HFFc6 (cell line): Measurements from ENCODE around the gene FBXO34. TPM values are rescaled to one million over a fixed set of nuclear protein-coding genes. Genes with fewer than 3 reads are reported as not detected.

Source experiments
- DNase-seq: peaks from one replicate; pipeline ENCODE4 v3.0.0-alpha.2; 2018
- H3K27ac Mint-ChIP-seq: 2 replicates; pipeline ENCODE4 v1.8.0; 2020; ENCODE audit warnings: mild to moderate bottlenecking, mixed read lengths
- H3K27me3 Mint-ChIP-seq: 2 replicates; pipeline ENCODE4 v1.8.0; 2021; ENCODE audit warnings: mild to moderate bottlenecking, moderate library complexity, mixed read lengths; ENCODE audit not compliant: insufficient read depth
- H3K36me3 Mint-ChIP-seq: 2 replicates; pipeline ENCODE4 v1.8.0; 2021; ENCODE audit warnings: low read depth, mixed read lengths
- H3K4me1 Mint-ChIP-seq: 2 replicates; pipeline ENCODE4 v1.8.0; 2020; ENCODE audit warnings: low read depth, mixed read lengths
- H3K4me3 Mint-ChIP-seq: 2 replicates; pipeline ENCODE4 v1.8.0; 2020; ENCODE audit warnings: mild to moderate bottlenecking, moderate library complexity, mixed read lengths
- H3K9me3 Mint-ChIP-seq: 2 replicates; pipeline ENCODE4 v1.8.0; 2020; ENCODE audit warnings: mild to moderate bottlenecking, mixed read lengths
- total RNA-seq, 6 experiments: library from RNA; stranded (reverse); fragmentation: NEBNext Ultra II Directional; extraction: Animal tissue kit (Norgen Biotek cat#: 25700); gene quantifications; 2 replicates in 1 of 6; 3 replicates in 5 of 6; pipeline ENCODE4 v1.2.3, GENCODE V29; 2021
- TF ChIP-seq, protein P1 (sequence below): fragments of 200-600 bp; sonication (generic); IDR thresholded peaks from 2 replicates; pipeline ENCODE4 v1.5.0; 2021; ENCODE audit warnings: antibody characterized with exemption, mild to moderate bottlenecking

The FBXO34 gene
- total RNA-seq, 6 experiments from 2014 or later, result 10.3 to 13.5 (median 11.7) TPM

DNA sequence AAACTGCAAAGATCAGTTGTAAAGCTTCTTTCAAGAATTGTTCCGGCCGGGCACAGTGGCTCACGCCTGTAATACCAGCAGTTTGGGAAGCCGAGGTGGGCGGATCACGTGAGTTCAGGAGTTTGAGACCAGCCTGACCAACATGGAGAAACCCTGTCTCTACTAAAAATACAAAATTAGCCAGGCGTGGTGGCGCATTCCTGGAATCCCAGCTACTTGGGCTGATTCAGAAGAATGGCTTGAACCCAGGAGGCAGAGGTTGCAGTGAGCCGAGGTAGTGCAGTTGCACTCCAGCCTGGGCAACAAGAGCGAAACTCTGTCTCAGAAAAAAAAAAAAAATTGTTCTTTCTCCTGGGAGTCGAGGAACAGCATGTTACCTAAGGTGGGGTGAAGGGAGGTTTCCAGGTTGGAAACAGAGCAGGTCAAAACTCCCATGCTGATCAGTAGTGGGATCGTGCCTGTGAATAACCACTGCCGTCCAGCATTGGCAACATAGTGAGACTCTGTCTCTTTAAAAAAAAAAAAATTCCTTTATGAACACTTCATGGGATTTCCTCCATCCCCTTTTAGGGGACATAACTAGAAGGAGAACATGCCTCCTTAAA is 13.9 kb downstream of the FBXO34 start:
- H3K9me3 Mint-ChIP-seq, result no peaks in the 10 kb centered on the region
- peak overlapping the region; percentile 50; the same call in 1 of the 2 replicates for H3K4me3 Mint-ChIP-seq
- H3K4me1 Mint-ChIP-seq, result peaks cover 21% of the 10 kb centered on the region
- TF ChIP-seq, protein P1, sequence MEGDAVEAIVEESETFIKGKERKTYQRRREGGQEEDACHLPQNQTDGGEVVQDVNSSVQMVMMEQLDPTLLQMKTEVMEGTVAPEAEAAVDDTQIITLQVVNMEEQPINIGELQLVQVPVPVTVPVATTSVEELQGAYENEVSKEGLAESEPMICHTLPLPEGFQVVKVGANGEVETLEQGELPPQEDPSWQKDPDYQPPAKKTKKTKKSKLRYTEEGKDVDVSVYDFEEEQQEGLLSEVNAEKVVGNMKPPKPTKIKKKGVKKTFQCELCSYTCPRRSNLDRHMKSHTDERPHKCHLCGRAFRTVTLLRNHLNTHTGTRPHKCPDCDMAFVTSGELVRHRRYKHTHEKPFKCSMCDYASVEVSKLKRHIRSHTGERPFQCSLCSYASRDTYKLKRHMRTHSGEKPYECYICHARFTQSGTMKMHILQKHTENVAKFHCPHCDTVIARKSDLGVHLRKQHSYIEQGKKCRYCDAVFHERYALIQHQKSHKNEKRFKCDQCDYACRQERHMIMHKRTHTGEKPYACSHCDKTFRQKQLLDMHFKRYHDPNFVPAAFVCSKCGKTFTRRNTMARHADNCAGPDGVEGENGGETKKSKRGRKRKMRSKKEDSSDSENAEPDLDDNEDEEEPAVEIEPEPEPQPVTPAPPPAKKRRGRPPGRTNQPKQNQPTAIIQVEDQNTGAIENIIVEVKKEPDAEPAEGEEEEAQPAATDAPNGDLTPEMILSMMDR, result no peak
- H3K27ac Mint-ChIP-seq, result peak overlapping the region; percentile 35; the same call in 1 of the 2 replicates
- 0 out of 2 replicates have a peak, but pooled peaks cover 8% of the 10 kb centered on the region for H3K36me3 Mint-ChIP-seq
- DNase-seq, result no peak
- no peaks in the 10 kb centered on the region for H3K27me3 Mint-ChIP-seq

DNA sequence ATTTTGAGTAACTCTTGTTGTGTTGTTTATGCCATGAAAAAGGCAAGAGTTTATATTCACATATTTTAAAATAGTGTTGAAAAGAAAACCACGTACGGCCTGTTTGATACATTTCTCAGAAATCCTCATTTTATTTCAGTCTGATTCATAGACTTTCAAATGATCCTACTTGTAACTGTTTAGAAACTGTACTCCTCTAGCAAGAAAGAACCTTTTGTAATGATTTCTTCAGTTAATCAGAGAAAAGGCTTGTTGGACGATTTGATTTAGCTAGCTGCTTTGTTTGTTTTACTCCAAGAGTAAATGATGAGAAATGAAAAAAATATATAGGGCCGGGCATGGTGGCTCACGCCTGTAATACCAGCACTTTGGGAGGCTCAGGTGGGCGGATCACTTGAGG is 17.2 kb downstream of the FBXO34 start:
- Mint-ChIP-seq H3K4me3 (no peak overlapping the region), H3K36me3 (0 out of 2 replicates have a peak, but pooled peaks cover 8% of the 10 kb centered on the region), H3K27ac (no peak overlapping the region), H3K9me3 (no peaks in the 10 kb centered on the region), H3K27me3 (no peaks in the 10 kb centered on the region), H3K4me1 (peaks cover 15% of the 10 kb centered on the region)
- DNase-seq, result no peak
- TF ChIP-seq, protein P1, result no peak

DNA sequence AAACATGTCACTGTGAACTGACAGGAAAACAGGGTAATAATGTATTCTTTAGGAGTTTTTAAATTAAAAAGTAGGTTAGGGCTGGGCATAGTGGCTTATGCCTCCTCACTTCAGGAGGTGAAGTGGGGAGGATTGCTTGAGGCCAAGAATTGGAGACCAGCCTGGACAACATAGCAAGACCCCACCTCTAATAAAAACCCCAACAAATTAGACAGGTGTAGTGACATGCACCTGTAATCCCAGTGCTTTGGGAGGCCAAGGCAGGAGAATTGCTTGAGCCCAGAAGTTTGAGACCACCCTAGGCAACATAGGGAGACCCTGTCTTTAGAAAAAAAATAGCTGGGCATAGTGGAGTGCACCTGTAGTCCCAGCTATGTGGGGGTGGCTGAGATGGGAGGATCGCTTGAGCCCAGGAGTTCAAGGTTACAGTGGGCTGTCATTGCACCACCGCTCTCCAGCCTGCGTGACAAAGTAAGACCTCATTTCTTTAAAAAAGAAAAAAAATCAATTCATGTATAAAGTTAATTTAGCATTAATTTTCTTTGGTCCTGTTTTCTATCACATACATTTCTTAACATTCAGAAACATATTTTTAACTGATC is 20.4 kb downstream of the FBXO34 start:
- no peak for DNase-seq

DNA sequence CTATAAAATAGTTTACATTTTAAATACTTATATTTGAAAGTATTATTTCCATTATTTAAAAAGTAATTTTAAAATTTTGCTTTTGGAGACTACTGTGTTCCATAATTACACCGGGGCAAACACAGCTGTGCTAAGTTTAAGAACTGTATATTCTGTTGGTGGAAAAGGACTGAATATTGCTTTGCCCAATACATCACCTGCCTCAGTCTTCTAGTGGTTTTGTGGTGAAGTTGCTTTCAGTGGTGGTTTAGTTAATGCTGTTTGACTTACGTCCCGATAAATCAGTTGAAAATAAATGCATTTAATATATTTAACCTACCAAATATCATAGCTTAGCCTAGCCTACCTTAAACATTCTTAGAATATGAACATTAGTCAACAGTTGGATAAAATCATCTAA is 23.4 kb downstream of the FBXO34 start:
- Mint-ChIP-seq H3K27ac (no peak overlapping the region), H3K4me1 (0 out of 2 replicates have a peak, but pooled peaks cover 7% of the 10 kb centered on the region), H3K27me3 (peaks cover 4% of the 10 kb centered on the region; the same call in 1 of the 2 replicates), H3K36me3 (peaks cover 15% of the 10 kb centered on the region), H3K9me3 (no peaks in the 10 kb centered on the region), H3K4me3 (no peak overlapping the region)
- no peak for DNase-seq
- TF ChIP-seq, protein P1, result no peak

More for the DNA sequence above, 20.4 kb downstream of the FBXO34 start:
- TF ChIP-seq, protein P1, result no peak
- Mint-ChIP-seq H3K9me3 (no peaks in the 10 kb centered on the region), H3K36me3 (no peaks in the 10 kb centered on the region), H3K27me3 (no peaks in the 10 kb centered on the region), H3K4me1 (no peaks in the 10 kb centered on the region), H3K27ac (no peak overlapping the region), H3K4me3 (no peak overlapping the region)

DNA sequence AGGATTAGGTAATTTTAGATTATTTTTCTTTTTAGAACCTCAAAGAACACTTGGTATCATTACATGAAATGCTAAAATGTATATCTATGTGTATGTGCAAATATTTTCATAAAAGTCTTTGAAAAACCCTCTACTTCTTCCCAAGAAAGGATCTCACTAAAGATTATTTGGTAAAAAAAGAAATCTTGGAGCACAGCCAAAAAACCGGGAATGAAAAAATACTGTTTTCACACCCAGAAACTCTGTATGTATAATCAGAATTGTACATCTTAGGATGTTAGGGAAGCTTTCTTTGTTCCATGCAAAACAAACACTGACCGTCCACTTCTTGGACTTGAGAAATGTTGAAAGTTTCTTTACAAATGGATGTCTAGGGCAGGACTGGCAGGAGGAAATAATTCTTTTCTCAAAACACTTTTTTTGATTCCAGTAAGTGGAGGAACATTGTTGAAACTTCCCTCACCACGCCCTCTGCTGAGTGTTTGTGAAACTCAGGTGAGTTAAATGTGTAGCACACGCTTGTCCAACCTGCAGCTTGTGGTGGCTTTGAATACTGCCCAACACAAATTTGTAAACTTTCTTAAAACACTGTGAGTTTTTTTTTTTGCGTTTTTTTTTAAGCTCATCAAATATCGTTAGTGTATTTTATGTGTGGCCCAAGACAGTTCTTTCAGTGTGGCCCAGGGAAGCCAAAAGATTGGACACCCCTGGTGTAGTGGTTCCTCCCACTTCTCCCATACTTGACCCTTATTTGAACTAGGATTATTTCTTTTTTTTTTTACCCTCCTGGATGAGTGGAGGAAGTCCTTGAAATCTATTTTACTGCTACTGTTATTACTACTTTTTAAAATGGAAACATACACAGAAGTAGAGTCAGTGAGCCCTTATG is 26.6 kb downstream of the FBXO34 start:
- TF ChIP-seq, protein P1, result 0 out of 2 replicates have a peak, but pooled peaks have one; percentile 14
- Mint-ChIP-seq H3K27me3 (peaks cover 4% of the 10 kb centered on the region; the same call in 1 of the 2 replicates), H3K27ac (no peak overlapping the region), H3K4me1 (peaks cover 19% of the 10 kb centered on the region), H3K4me3 (no peak overlapping the region), H3K9me3 (no peaks in the 10 kb centered on the region), H3K36me3 (peaks cover 15% of the 10 kb centered on the region)
- DNase-seq, result no peak
